NCI-H82 treated with DMSO at 0.1 percent for 48 hours (cell line): ENCODE measurements around the gene ZNF385B.

ENCODE experiments used
- DNase-seq: peaks from one replicate; lab custom pipeline; 2025; ENCODE audit not compliant: unreplicated experiment; lab: John Stamatoyannopoulos, UW

The ZNF385B gene

DNA sequence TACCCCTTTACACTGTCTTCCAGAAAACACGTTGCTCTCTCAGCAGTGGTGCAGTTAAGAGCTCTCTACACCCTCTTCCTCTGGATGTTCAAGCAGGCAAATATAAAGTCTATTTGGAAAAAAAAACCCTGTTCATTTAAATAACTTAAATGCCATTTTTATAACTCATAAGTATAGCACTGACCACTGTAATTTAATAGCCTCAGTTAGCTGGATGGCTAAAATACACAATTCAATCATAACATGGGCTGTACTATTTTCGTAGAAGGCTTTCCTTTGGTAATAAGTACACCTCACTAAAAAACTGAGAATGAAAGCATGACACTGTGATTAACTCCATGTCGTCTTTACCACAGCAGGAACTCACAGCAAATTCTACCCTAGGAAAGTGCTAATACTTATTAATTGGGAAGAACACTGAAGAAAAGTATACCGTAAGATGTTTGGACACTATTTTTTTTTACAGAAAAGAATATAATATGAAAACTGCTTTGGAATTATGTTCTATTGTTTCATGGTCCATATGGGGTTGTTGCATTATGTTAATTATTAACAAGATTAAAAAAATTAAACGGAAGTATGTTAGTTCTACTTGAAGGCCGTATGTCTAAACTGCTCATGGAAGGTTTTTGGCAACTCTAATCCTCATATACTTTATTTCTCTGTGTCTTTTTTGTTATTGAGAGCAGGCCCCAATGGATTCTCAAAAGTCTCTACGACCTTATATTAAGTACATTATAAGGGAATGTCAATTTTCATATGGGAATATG, 269.1 kb downstream of the ZNF385B start:
- DNase-seq, result no peak

DNA sequence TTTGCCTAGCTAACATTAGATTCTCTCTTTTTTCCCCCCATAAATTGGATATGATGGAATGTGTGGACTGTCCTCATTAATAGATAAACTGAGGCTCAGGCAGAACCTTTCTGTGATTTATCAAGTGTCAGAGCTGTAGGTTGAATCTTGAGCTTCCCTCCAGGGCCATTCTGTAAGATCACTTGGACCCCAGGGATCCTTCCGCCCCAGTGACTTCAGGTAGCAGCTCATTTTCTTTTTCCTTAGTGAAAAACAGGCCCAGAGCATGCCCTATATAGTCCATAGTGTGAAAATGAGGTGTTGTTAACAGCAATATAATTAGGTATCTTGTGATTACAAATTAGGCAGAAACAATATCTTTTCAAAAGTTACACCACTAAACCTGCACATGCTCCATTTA, 269.7 kb downstream of the ZNF385B start:
- no peak for DNase-seq

GRCh38 chr2:179588486-179589145, 272.8 kb downstream of the ZNF385B start:
- DNase-seq, result no peak

GRCh38 chr2:179584760-179585159, 276.7 kb downstream of the ZNF385B start:
- no peak for DNase-seq

GRCh38 chr2:179581605-179582004, 279.8 kb downstream of the ZNF385B start:
- DNase-seq, result no peak

- no peak for DNase-seq
Observed at GRCh38 chr2:179580378-179581146, 280.9 kb downstream of the ZNF385B start.

GRCh38 chr2:179579800-179580199, 281.6 kb downstream of the ZNF385B start:
- no peak for DNase-seq

DNA sequence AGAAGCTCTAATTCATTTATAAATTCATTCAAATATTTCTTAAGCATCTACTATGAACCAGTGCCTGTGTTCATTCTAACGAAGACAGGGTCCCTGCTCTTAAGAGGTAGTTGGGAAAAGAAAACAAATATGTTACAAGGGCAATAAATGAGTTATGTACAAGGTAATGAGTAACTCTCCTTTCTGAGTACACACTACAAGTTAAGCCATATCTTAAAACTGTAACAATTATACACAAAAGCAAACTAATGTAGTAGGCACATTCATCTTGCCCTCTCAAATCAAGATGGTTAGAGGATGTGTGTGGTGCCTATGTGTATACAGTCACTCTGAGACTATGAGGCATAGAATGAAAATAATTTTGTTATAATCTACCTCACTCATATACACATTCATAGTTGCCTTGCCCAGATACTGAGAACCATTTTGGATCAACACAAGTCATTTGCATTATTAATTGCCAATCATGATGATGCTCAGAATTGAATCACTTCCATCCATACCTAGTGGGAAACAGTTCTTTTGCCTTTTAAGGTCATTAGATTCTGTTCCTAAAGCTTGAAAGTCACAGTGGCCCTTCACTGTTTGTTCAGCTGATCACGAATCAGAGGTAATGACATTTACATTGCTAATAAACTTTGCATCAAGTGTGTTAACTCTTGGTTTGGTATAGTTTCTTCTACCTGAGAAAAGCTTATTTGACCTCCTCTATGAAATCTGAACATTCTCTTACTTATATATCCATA, 283.1 kb downstream of the ZNF385B start:
- no peak for DNase-seq

DNA sequence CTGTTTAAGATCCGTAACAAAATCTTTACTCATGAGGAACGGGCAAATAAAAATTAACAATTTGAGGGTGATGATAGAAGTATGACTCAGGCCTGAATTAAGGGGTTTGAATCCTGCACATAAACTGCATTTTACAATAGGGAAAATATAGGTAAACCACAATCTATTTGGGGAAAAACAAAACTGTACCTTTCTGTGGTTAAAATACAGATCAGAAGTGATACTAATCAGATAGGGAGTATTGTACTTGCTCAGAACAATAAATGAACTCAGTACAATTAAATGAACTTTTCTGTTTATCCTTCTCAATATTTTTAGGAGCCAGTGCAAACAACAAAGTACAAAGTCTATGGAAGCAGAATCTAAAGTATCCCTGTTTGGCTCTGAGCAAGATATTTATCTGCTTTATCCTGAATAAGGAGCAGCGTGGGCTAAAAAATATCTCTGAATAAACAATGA, 287.3 kb downstream of the ZNF385B start:
- no peak for DNase-seq

DNA sequence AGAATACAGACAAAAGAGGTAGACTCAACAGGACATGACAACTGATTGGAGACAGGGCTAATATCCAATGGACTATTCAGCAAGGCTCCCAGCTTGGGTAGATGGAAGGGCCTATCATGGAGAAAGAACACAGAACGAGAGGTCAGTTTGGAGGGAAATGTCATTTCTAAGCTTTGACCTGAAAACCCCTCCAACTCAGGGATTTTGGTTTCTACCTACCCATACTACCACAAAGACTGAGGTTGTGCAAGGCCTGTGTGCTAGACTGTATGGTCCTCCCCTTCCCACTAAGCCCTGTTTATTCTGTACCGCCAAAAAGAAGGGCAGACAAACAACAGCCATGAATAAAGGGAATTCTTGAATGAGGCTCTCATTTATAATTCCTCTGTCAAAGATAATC, 288.9 kb downstream of the ZNF385B start:
- DNase-seq, result no peak

DNA sequence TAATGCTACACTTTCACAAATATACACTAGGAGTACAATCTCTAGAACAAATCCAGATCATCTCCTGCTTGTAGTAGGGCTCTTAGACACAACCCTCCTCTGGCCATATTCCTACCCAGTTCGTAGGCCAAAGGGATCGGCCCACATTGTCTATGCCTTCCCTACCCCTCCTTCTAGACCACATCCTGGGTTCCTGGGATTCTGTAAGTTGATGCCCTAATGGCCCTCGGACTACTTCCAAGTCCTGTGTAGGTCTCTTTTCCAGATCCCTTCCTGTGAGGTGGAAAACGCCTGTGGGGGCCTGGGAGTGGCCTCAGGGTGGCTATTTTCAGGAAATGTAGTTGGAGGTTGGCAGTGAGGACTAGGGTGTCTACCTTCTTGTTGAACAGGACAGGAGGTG, 289.7 kb downstream of the ZNF385B start:
- no peak for DNase-seq

GRCh38 chr2:179571252-179571651, 290.2 kb downstream of the ZNF385B start:
- no peak for DNase-seq

DNA sequence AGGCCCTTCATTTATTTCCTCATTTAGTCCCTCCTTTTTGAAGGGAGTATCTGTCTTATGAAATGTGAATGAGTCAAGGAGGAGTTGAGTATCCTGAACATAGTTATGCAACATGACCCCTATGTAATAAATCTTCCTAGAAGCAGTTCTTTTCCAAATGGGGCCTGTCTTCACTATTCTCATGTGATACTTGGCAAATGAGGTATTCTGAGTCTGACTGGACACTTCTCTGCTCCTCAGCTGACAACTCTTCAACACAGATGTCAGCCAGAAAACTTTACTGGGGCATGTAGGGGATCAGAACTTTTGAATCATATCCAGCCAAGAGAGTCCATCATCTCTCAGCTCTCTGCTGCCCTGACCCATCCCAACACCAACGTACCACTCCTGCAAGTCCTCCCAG, 291.6 kb downstream of the ZNF385B start:
- no peak for DNase-seq

- no peak for DNase-seq
Observed at GRCh38 chr2:179565807-179566206, 295.6 kb downstream of the ZNF385B start.

DNA sequence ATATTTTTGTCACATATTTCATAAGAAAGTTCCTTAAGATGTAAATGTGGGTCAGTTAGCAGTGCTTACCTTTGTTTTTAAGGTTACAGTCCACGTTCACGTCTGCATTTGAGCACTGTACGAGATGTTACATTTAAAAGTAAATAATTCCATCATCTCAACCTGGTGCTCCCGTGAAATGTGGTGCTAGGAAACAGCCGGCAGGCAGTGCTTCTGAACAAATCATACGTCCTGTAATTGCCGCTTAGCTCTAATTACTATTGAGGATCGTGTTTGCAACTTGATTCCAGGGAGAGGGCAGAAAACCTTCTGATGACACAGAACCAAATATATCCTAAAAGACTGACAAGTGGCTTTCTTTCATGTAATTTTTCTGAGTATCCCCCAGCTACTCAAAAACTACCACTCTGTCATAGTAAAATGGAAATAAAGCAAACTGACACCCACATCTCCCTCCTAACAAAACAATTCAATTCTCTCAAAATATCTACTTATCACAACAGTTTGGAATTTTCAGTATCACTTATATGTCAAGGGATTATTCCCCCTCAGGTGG, 299.0 kb downstream of the ZNF385B start:
- DNase-seq, result no peak

DNA sequence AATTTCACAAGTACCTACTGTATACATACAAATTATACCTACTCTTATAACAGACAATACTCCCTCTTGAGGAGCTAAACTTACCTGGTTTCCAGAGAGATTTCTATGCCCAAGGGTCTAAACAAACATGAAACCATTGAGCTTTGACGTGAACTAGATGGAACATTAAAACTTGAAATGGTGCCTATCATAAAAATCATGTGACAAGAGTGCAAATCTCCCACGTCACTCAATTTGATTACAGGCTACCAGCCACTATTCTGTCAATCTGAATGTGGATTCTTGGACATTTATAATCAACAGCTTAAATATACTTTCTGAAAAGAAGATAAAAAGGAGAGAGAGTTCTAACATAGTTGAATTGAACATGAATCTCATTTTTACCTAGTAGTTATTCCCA, 299.7 kb downstream of the ZNF385B start:
- DNase-seq, result no peak

GRCh38 chr2:179560257-179560735, 301.1 kb downstream of the ZNF385B start:
- no peak for DNase-seq

DNA sequence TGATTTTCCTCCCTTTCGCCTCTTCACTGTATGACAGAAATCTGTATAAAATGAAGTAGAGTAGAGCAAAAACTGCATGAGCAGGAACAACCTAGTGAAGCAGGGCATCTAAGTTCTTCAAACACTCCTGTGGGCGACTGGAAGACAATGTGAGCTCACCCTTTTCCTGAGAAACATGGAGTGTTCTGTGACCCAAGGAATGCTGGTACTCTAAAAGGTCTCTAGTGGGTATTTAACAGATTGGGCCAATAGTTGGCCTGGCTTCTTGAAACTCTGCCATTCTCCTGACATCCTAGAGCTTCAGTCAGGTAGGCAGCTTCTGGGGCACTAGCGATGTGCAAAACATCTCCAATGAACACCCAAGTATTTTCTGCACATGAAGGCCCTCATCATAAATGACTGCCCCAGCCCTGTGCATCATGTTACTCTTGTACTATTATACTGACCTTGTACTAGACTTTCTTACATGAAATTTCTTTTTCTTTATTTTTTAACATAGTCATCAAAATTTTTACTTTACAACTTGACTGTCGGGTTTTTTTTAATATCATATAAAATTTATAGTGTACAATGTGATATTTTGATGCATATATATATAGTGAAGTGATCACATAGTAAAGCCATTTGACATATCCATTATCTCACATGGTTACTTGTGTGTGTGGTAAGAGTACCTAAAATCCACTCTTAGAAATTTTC, 302.2 kb downstream of the ZNF385B start:
- DNase-seq, result no peak

DNA sequence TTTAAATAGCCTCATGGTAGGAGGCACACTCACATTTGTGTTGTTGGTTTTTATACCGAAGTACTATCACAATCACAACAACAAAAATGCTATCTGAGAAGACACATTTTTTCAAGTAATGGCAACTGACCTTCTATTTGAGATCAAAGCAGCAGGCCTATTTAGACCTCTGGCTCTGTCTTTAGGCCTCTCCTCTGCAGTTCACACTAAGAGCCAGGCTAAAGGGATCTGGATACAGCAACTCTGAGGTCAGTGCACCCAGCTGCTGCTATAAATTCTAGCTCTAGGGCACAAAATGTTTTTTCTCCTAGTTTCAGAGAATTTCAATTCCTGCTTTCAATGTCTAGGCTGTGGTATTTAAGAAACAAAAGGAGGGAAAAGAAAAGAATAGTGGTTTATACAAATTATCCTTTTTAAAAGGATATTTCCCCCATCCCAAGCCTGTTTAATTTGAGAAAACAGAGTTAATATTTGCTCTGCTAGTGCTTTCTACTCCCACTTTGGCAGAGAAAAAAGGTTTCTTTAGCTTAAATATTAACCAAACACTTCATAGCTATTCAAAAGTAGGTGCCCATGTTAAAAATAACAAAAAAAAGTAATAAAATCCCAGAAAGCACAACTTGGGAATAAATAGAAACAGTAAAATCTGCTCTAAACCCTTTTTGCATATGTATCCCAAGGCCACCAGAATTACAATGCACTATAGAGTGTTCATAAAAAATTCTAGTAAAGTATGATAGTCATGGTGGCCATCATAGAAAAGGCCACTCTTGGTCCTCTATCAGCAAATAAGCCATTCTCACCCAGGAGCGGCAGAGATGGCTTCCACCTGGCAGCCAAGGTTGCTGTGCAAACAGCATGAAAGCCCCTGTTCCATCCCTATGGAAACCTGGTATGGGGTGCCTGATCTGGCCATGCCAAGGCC, 303.1 kb downstream of the ZNF385B start:
- DNase-seq, result no peak
